HL-60 (cell line): ENCODE results near the gene PRSS22.

Experiments used
- GABPA ChIP-seq: IDR thresholded peaks from 2 replicates; pipeline ENCODE4 v1.6.1; 2012; ENCODE audit warnings: low read depth
- POLR2AphosphoS5 ChIP-seq: IDR thresholded peaks from 2 replicates; pipeline ENCODE4 v1.6.1; 2012; ENCODE audit warnings: low read depth

GRCh38 chr16:2841606-2842339, 16.2 kb downstream of the PRSS22 start:
- no peak for TF ChIP-seq POLR2AphosphoS5
- no peak for TF ChIP-seq GABPA
